B cell (primary cell): Measurements from ENCODE around the gene SRGAP2B. TPM values are rescaled to one million over a fixed set of nuclear protein-coding genes. Genes with fewer than 3 reads are reported as not detected.
"Not testable (repeated sequence)": the region's sequence is repeated elsewhere in the genome, so short reads cannot be mapped to it uniquely, and the experiment has no call there.

Source experiments
- ATAC-seq: fragments of 200-7000 bp; cut with Tn5 transposase; one replicate; pipeline ENCODE4 v1.10.0; 2021; ENCODE audit warnings: low read depth, mild to moderate bottlenecking, moderate number of reproducible peaks, moderate library complexity
- CTCF ChIA-PET: fragments of 350-600 bp; sonication (Branson Sonifier 250); formaldehyde crosslinking; loops from one replicate; lab custom pipeline; 2021; ENCODE audit warnings: antibody characterized with exemption, inconsistent platforms; lab: Charles Lee
- POLR2A ChIA-PET: fragments of 350-600 bp; sonication (Branson Sonifier 250); formaldehyde crosslinking; loops from one replicate; lab custom pipeline; 2021; ENCODE audit warnings: antibody characterized with exemption; lab: Charles Lee
- DNase-seq: peaks from one replicate; pipeline ENCODE4 v3.0.0; 2013
- H2AFZ ChIP-seq: 2 replicates; pipeline ENCODE4 v1.6.1; 2012; ENCODE audit warnings: mild to moderate bottlenecking, low read depth, low read length; ENCODE audit not compliant: insufficient read depth, poor library complexity, severe bottlenecking
- H3K27ac ChIP-seq, 2 donors: 1 replicate in 1 of 2; 2 replicates in 1 of 2; pipeline ENCODE4 v1.5.1; 2012 to 2013; ENCODE audit warnings: low read length in 2 of 2, mild to moderate bottlenecking in 2 of 2, moderate library complexity in 1 of 2
- H3K27me3 ChIP-seq, 4 experiments: fragments of 200-600 bp in 1 of 4; sonication (generic) in 1 of 4; replicated peaks in 1 of 4; 1 replicate in 2 of 4; 2 replicates in 2 of 4; pipeline versions ENCODE4 v1.6.1 to v1.7.0; 2013 to 2016; ENCODE audit warnings: low read length in 3 of 4, mild to moderate bottlenecking in 2 of 4, mixed read lengths in 1 of 4, moderate library complexity in 1 of 4; ENCODE audit not compliant: insufficient read depth in 4 of 4, control insufficient read depth in 3 of 4; ENCODE audit errors: control extremely low read depth in 1 of 4
- H3K36me3 ChIP-seq, 2 experiments: replicated peaks in 1 of 2; 1 replicate in 1 of 2; 2 replicates in 1 of 2; pipeline versions ENCODE4 v1.6.1 to v1.7.1; 2013; ENCODE audit warnings: low read length in 1 of 2; ENCODE audit not compliant: insufficient read depth in 2 of 2, control insufficient read depth in 1 of 2; ENCODE audit errors: control extremely low read depth in 1 of 2, extremely low read depth in 1 of 2
- H3K4me1 ChIP-seq, 2 donors: fragments of 200-600 bp in 1 of 2; sonication (generic) in 1 of 2; 1 replicate in 1 of 2; 2 replicates in 1 of 2; pipeline versions ENCODE4 v1.5.1 to v1.6.1; 2013 to 2017; ENCODE audit warnings: low read length in 2 of 2; ENCODE audit not compliant: control insufficient read depth in 2 of 2, insufficient read depth in 2 of 2
- H3K4me2 ChIP-seq: replicated peaks from 2 replicates; pipeline ENCODE3; 2012; ENCODE audit warnings: mild to moderate bottlenecking, low read depth, low read length; ENCODE audit not compliant: poor library complexity, severe bottlenecking
- H3K4me3 ChIP-seq, 5 experiments: fragments of 200-600 bp in 1 of 5; sonication (generic) in 1 of 5; 1 replicate in 3 of 5; 2 replicates in 2 of 5; pipeline versions ENCODE4 v1.5.1 to v1.7.0; 2011 to 2016; ENCODE audit warnings: low read length in 4 of 5, mild to moderate bottlenecking in 4 of 5, low read depth in 2 of 5, control low read depth in 1 of 5, moderate library complexity in 1 of 5; ENCODE audit not compliant: insufficient read depth in 1 of 5; ENCODE audit errors: control extremely low read depth in 1 of 5, extremely low read depth in 1 of 5
- H3K79me2 ChIP-seq: fragments of 200-600 bp; sonication (generic); one replicate; pipeline ENCODE4 v1.6.0; 2016; ENCODE audit warnings: low read length; ENCODE audit not compliant: control insufficient read depth, insufficient read depth
- H3K9ac ChIP-seq: fragments of 200-600 bp; sonication (generic); 2 replicates; pipeline ENCODE4 v1.6.1; 2017; ENCODE audit warnings: mild to moderate bottlenecking, low read length, moderate library complexity
- H3K9me3 ChIP-seq, 3 donors: one replicate each; pipeline versions ENCODE4 v1.6.1 to v1.7.1; 2013; ENCODE audit warnings: low read length in 2 of 3; ENCODE audit not compliant: control insufficient read depth in 2 of 3, insufficient read depth in 1 of 3; ENCODE audit errors: control extremely low read depth in 1 of 3
- H4K20me1 ChIP-seq: 2 replicates; pipeline ENCODE4 v1.6.0; 2012; ENCODE audit warnings: mild to moderate bottlenecking, low read length; ENCODE audit not compliant: insufficient read depth, control insufficient read depth, poor library complexity, severe bottlenecking
- H3K27ac Mint-ChIP-seq: one replicate; pipeline ENCODE4 v1.8.0; 2021; ENCODE audit warnings: mixed read lengths
- H3K27me3 Mint-ChIP-seq: one replicate; pipeline ENCODE4 v1.8.0; 2021; ENCODE audit warnings: mixed read lengths
- H3K4me1 Mint-ChIP-seq: one replicate; pipeline ENCODE4 v1.8.0; 2021; ENCODE audit warnings: mixed read lengths
- H3K4me3 Mint-ChIP-seq: one replicate; pipeline ENCODE4 v1.8.0; 2021; ENCODE audit warnings: mixed read lengths
- H3K9me3 Mint-ChIP-seq: one replicate; pipeline ENCODE4 v1.8.0; 2022; ENCODE audit warnings: mixed read lengths; ENCODE audit not compliant: insufficient read depth
- EZH2 ChIP-seq: IDR thresholded peaks from 2 replicates; pipeline ENCODE4 v1.6.1; 2012; ENCODE audit warnings: borderline replicate concordance, low read depth, mild to moderate bottlenecking, moderate library complexity, low read length; ENCODE audit not compliant: insufficient read depth, poor library complexity, severe bottlenecking
- WGBS: methylation state at CpG from one replicate; pipeline ENCODE4 v1.1.5; 2013; ENCODE audit warnings: missing lambda C conversion rate; ENCODE audit not compliant: insufficient coverage; 5-methylcytosine and 5-hydroxymethylcytosine counted together
- intact Hi-C: fragments of 100-400 bp; cut with micrococcal nuclease; formaldehyde crosslinking; loops from one replicate; pipeline ENCODE4 v1.10.0; 2022
- polyA plus RNA-seq: library from polyadenylated mRNA; depleted of rRNA; stranded (reverse); fragments of >200 nt; gene quantifications from 2 replicates; pipeline ENCODE4 v1.2.3, GENCODE V29; 2012
- total RNA-seq, 2 donors: library from RNA; stranded (reverse); fragments of 120-200 nt in 1 of 2; gene quantifications; 1 replicate in 1 of 2; 2 replicates in 1 of 2; pipeline versions ENCODE4 v1.2.3 to v1.2.4, GENCODE V29; 2013 to 2022

SRGAP2B gene
- total and polyA plus RNA-seq, 2 donors (not counting 1 experiment from before 2014, with no cell fraction given) = 3.0 to 36.5 TPM

DNA sequence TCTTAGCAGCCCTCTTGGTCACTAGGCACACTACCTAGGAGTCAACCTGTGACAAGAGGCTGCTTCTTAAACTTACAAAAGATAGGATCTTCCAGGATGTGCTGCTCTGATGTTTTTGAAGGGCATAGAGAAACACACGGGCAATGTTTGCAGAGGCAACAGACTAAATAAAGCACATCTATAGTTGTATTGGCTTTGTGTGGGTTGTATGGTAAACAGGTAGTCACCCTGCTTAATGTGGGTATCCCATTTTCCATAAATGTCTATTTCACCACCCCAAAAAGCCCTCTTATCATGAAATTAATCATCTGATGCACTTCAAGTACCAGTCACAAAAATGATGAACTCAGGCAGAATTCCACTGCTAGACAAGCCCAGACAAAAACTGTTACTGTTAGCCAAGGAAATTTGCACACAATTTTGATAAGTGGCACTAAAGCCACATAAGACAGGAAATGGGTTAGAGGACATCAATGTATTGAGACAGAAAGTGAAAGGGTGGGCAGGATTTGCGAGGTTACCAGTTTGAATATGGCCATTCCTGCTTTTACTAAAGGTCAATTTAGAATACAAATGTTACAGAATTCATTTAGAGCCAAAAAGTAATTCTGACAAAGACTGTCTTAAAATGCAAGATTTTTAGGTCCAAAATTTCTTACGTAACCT lies 205.5 kb downstream of the SRGAP2B start:
- ATAC-seq, POLR2A ChIA-PET: not testable (repeated sequence)

DNA sequence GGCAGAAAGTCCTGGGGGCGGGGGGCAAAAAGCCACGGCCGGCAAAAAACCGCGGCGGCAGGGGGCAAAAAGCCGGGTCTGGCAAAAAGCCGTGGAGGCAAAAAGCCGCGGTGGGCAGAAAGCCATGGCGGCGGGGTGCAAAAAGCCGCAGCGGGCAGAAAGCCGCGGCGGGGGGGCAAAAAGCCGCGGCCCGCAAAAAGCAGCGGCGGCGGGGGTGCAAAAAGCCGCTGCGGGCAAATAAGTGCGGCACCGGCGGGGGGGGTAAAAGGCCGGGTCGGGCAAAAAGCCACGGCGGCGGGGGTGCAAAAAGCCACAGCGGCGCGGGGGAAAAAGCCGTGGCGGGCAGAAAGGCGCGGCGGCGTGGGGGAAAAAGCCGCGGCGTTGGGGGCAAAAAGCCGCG lies 212.1 kb downstream of the SRGAP2B start:
- H3K4me1 ChIP-seq, POLR2A ChIA-PET, ATAC-seq, intact Hi-C loops, H4K20me1 ChIP-seq, H3K36me3 ChIP-seq, H3K4me3 Mint-ChIP-seq, H3K4me1 Mint-ChIP-seq, H3K79me2 ChIP-seq, H3K27ac Mint-ChIP-seq, CTCF ChIA-PET, H3K9me3 Mint-ChIP-seq, H3K27me3 ChIP-seq, H3K27ac ChIP-seq, H3K27me3 Mint-ChIP-seq, H3K9me3 ChIP-seq: not testable (repeated sequence)
- Histone ChIP-seq H3K9ac (peak overlapping the region; percentile 61), H3K4me2 (peak overlapping the region; percentile 74), H2AFZ (peak overlapping the region; percentile 42), H3K4me3 (peak overlapping the region in 4 of 5 experiments; percentile 35 to 70 (median 52))
- peak; percentile 97 for TF ChIP-seq EZH2
- 0% methylated on average over 25 of the region's 47 CpGs for WGBS
- peak; percentile 63 for DNase-seq

More for the DNA sequence above, 205.5 kb downstream of the SRGAP2B start:
- H3K79me2 ChIP-seq, H3K4me1 ChIP-seq, DNase-seq, H3K27me3 ChIP-seq, intact Hi-C loops, H3K4me3 Mint-ChIP-seq, H3K27ac ChIP-seq, H3K4me2 ChIP-seq, H2AFZ ChIP-seq, H4K20me1 ChIP-seq, H3K9me3 Mint-ChIP-seq, H3K27me3 Mint-ChIP-seq, H3K4me1 Mint-ChIP-seq, H3K9ac ChIP-seq, H3K36me3 ChIP-seq, H3K27ac Mint-ChIP-seq, H3K9me3 ChIP-seq, H3K4me3 ChIP-seq, CTCF ChIA-PET: not testable (repeated sequence)
- WGBS = no CpG with 5 or more reads among the region's 3 CpGs

DNA sequence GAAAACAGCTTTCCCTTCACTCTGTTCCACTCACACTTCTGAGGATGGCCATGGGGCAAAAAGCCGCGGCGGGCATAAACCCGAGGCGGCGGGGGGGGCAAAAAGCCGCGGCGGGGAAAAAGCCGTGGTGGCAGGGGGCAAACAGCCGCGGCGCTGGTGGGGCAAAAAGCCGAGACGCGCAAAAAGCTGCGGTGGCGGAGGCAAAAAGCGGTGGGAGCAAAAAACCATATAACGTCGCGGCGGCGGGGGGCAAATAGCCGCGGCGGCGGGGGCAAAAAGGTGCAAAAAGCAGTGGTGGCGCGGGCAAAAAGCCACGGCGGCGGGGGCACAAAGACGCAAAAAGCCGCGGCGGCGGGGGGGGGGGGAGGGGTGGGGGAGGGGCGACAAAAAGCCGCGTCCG lies 212.8 kb downstream of the SRGAP2B start:
- H3K4me1 Mint-ChIP-seq, CTCF ChIA-PET, DNase-seq, H3K27me3 Mint-ChIP-seq, H3K9me3 ChIP-seq, H3K27ac ChIP-seq, H3K9ac ChIP-seq, H3K79me2 ChIP-seq, H3K27ac Mint-ChIP-seq, intact Hi-C loops, H3K27me3 ChIP-seq, H4K20me1 ChIP-seq, H3K4me1 ChIP-seq, H2AFZ ChIP-seq, ATAC-seq, H3K4me2 ChIP-seq, H3K36me3 ChIP-seq, H3K9me3 Mint-ChIP-seq, H3K4me3 ChIP-seq, H3K4me3 Mint-ChIP-seq, POLR2A ChIA-PET: not testable (repeated sequence)
- no CpG with 5 or more reads among the region's 42 CpGs for WGBS

DNA sequence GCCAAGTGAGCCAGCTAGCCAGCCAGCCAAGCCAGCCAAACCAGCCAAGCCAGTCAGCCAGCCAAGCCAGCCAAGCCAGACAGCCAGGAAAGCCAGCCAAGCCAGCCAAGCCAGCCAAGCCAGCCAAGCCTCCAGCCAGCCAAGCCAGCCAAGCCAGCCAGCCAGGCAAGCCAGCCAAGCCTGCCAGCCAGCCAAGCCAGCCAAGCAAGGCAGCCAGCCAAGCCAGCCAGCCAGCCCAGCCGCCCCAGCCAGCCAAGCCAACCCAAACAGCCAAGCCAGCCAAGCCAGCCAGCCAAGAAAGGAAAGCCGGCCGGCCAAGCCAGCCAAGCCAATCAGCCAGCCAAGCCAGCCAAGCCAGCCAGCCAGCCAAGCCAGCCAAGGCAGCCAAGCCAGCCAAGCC lies 236.5 kb downstream of the SRGAP2B start:
- H3K27ac ChIP-seq, H3K27me3 ChIP-seq, DNase-seq, POLR2A ChIA-PET, H3K4me3 ChIP-seq, H3K9me3 Mint-ChIP-seq, ATAC-seq, H3K9me3 ChIP-seq, H3K79me2 ChIP-seq, H4K20me1 ChIP-seq, intact Hi-C loops, H3K4me3 Mint-ChIP-seq, H3K4me2 ChIP-seq, H3K36me3 ChIP-seq, CTCF ChIA-PET, H3K4me1 Mint-ChIP-seq, H2AFZ ChIP-seq, H3K27me3 Mint-ChIP-seq, H3K9ac ChIP-seq, H3K27ac Mint-ChIP-seq, H3K4me1 ChIP-seq: not testable (repeated sequence)
- WGBS = no CpG with 5 or more reads among the region's 3 CpGs
